Measurements from ENCODE around the gene CREB3.

DNA sequence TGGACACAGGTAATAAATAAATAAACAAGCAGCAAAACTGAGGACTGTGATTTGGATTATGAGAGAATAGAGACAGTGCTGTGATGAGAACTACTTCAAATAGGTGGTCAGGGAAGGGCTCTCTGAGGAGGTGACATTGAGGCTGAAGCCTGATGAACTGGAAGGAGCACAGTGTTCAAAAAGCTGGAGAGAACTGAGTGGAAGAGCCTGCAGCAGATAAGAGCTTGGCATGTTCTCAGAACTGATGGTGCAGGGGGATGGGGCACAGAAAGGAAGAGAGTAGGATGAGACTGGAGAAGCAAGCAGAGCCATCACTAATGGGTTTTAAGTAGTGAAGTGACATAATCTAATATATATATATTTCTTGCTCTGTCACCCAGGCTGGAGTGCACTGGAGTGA, 31.5 kb upstream of the CREB3 start:
- TF ChIP-seq, protein P1, sequence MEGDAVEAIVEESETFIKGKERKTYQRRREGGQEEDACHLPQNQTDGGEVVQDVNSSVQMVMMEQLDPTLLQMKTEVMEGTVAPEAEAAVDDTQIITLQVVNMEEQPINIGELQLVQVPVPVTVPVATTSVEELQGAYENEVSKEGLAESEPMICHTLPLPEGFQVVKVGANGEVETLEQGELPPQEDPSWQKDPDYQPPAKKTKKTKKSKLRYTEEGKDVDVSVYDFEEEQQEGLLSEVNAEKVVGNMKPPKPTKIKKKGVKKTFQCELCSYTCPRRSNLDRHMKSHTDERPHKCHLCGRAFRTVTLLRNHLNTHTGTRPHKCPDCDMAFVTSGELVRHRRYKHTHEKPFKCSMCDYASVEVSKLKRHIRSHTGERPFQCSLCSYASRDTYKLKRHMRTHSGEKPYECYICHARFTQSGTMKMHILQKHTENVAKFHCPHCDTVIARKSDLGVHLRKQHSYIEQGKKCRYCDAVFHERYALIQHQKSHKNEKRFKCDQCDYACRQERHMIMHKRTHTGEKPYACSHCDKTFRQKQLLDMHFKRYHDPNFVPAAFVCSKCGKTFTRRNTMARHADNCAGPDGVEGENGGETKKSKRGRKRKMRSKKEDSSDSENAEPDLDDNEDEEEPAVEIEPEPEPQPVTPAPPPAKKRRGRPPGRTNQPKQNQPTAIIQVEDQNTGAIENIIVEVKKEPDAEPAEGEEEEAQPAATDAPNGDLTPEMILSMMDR (IDR thresholded peaks at IDR 0.05; ENCODE audit: low read depth, low read length, missing input control), result no peak
- TF ChIP-seq RXRA (IDR thresholded peaks at IDR 0.05), result no peak
- TF ChIP-seq RAD21 (IDR thresholded peaks at IDR 0.05), result no peak
- no peak for TF ChIP-seq SP1 (IDR thresholded peaks at IDR 0.05)
- TF ChIP-seq, protein P2, sequence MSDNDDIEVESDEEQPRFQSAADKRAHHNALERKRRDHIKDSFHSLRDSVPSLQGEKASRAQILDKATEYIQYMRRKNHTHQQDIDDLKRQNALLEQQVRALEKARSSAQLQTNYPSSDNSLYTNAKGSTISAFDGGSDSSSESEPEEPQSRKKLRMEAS (IDR thresholded peaks at IDR 0.05), result no peak
- TF ChIP-seq, protein P3, sequence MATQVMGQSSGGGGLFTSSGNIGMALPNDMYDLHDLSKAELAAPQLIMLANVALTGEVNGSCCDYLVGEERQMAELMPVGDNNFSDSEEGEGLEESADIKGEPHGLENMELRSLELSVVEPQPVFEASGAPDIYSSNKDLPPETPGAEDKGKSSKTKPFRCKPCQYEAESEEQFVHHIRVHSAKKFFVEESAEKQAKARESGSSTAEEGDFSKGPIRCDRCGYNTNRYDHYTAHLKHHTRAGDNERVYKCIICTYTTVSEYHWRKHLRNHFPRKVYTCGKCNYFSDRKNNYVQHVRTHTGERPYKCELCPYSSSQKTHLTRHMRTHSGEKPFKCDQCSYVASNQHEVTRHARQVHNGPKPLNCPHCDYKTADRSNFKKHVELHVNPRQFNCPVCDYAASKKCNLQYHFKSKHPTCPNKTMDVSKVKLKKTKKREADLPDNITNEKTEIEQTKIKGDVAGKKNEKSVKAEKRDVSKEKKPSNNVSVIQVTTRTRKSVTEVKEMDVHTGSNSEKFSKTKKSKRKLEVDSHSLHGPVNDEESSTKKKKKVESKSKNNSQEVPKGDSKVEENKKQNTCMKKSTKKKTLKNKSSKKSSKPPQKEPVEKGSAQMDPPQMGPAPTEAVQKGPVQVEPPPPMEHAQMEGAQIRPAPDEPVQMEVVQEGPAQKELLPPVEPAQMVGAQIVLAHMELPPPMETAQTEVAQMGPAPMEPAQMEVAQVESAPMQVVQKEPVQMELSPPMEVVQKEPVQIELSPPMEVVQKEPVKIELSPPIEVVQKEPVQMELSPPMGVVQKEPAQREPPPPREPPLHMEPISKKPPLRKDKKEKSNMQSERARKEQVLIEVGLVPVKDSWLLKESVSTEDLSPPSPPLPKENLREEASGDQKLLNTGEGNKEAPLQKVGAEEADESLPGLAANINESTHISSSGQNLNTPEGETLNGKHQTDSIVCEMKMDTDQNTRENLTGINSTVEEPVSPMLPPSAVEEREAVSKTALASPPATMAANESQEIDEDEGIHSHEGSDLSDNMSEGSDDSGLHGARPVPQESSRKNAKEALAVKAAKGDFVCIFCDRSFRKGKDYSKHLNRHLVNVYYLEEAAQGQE (IDR thresholded peaks at IDR 0.05), result no peak

Measured in liver (tissue), 3 donors.